ENCODE data around the gene STPG2.
"Not testable (repeated sequence)": the region's sequence is repeated elsewhere in the genome, so short reads cannot be mapped to it uniquely, and the experiment has no call there.

STPG2 gene

GRCh38 chr4:97665553-97665952, 477.7 kb downstream of the STPG2 start:
- H3K4me3 ChIP-seq (ENCODE audit: low read depth in 1 of 2, low read length in 2 of 2) = no peak overlapping the region

DNA sequence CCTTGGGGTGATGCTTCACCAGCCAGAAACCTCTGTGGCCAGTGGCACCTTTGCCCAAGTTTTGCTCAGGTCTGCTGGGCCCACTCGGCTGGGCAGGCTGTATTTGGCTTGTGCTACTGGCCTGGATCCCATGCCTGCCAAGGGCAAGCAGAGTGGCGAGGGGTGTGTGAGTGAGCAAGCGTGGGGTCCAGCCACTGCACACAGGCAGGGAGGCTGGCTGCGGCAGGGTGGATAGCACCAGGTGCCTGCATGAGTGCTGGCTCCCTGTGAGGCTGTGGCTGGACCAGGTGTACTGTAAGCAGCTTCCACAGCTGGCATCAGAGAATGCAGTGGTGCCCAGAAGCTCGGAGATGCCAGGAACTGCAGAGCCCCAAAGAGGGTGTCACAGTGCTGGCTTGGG, 478.5 kb downstream of the STPG2 start:
- Histone ChIP-seq H3K36me3 (ENCODE audit: control insufficient read depth in 1 of 2, insufficient read depth in 2 of 2, low read length in 2 of 2) (no peaks in the 10 kb centered on the region), H3K27ac (ENCODE audit: low read length) (no peak overlapping the region), H3K9me3 (ENCODE audit: control insufficient read depth in 1 of 2, low read length in 2 of 2) (no peaks in the 10 kb centered on the region), H3K4me3 (ENCODE audit: low read depth in 1 of 2, low read length in 2 of 2) (no peak overlapping the region), H3K27me3 (ENCODE audit: low read depth, low read length) (no peaks in the 10 kb centered on the region), H3K4me1 (ENCODE audit: control insufficient read depth in 1 of 2, insufficient read depth in 2 of 2, low read length in 2 of 2) (no peaks in the 10 kb centered on the region)

More at GRCh38 chr4:97665553-97665952, 477.7 kb downstream of the STPG2 start:
- Histone ChIP-seq H3K27ac (ENCODE audit: low read length) (no peak overlapping the region), H3K36me3 (ENCODE audit: control insufficient read depth in 1 of 2, insufficient read depth in 2 of 2, low read length in 2 of 2) (no peaks in the 10 kb centered on the region), H3K27me3 (ENCODE audit: low read depth, low read length) (no peaks in the 10 kb centered on the region), H3K9me3 (ENCODE audit: control insufficient read depth in 1 of 2, low read length in 2 of 2) (no peaks in the 10 kb centered on the region), H3K4me1 (ENCODE audit: control insufficient read depth in 1 of 2, insufficient read depth in 2 of 2, low read length in 2 of 2) (no peaks in the 10 kb centered on the region)

GRCh38 chr4:97662133-97662532, 481.1 kb downstream of the STPG2 start:
- Histone ChIP-seq H3K27me3 (ENCODE audit: low read depth, low read length) (no peaks in the 10 kb centered on the region), H3K4me3 (ENCODE audit: low read depth in 1 of 2, low read length in 2 of 2) (no peak overlapping the region), H3K9me3 (ENCODE audit: control insufficient read depth in 1 of 2, low read length in 2 of 2) (no peaks in the 10 kb centered on the region), H3K4me1 (ENCODE audit: control insufficient read depth in 1 of 2, insufficient read depth in 2 of 2, low read length in 2 of 2) (no peaks in the 10 kb centered on the region), H3K36me3 (ENCODE audit: control insufficient read depth in 1 of 2, insufficient read depth in 2 of 2, low read length in 2 of 2) (no peaks in the 10 kb centered on the region), H3K27ac (ENCODE audit: low read length) (no peak overlapping the region)

- H3K27me3 ChIP-seq (ENCODE audit: low read depth, low read length) = no peaks in the 10 kb centered on the region
- no peak overlapping the region for H3K4me3 ChIP-seq (ENCODE audit: low read depth in 1 of 2, low read length in 2 of 2)
- no peaks in the 10 kb centered on the region for H3K9me3 ChIP-seq (ENCODE audit: control insufficient read depth in 1 of 2, low read length in 2 of 2)
- no peak overlapping the region for H3K27ac ChIP-seq (ENCODE audit: low read length)
- H3K4me1 ChIP-seq (ENCODE audit: control insufficient read depth in 1 of 2, insufficient read depth in 2 of 2, low read length in 2 of 2) = no peaks in the 10 kb centered on the region
- no peaks in the 10 kb centered on the region for H3K36me3 ChIP-seq (ENCODE audit: control insufficient read depth in 1 of 2, insufficient read depth in 2 of 2, low read length in 2 of 2)
Observed at GRCh38 chr4:97656044-97656720, 487.1 kb downstream of the STPG2 start.

GRCh38 chr4:97653701-97654100, 489.6 kb downstream of the STPG2 start:
- Histone ChIP-seq H3K27ac (ENCODE audit: low read length) (no peak overlapping the region), H3K9me3 (ENCODE audit: control insufficient read depth in 1 of 2, low read length in 2 of 2) (no peaks in the 10 kb centered on the region), H3K27me3 (ENCODE audit: low read depth, low read length) (no peaks in the 10 kb centered on the region), H3K4me1 (ENCODE audit: control insufficient read depth in 1 of 2, insufficient read depth in 2 of 2, low read length in 2 of 2) (no peaks in the 10 kb centered on the region), H3K4me3 (ENCODE audit: low read depth in 1 of 2, low read length in 2 of 2) (no peak overlapping the region), H3K36me3 (ENCODE audit: control insufficient read depth in 1 of 2, insufficient read depth in 2 of 2, low read length in 2 of 2) (no peaks in the 10 kb centered on the region)

- H3K27me3 ChIP-seq (ENCODE audit: low read depth, low read length) = no peaks in the 10 kb centered on the region
- peaks cover 0 to 5% of the 10 kb centered on the region in 2 donors for H3K4me1 ChIP-seq (ENCODE audit: control insufficient read depth in 1 of 2, insufficient read depth in 2 of 2, low read length in 2 of 2)
Observed at GRCh38 chr4:97646997-97647396, 496.3 kb downstream of the STPG2 start.

DNA sequence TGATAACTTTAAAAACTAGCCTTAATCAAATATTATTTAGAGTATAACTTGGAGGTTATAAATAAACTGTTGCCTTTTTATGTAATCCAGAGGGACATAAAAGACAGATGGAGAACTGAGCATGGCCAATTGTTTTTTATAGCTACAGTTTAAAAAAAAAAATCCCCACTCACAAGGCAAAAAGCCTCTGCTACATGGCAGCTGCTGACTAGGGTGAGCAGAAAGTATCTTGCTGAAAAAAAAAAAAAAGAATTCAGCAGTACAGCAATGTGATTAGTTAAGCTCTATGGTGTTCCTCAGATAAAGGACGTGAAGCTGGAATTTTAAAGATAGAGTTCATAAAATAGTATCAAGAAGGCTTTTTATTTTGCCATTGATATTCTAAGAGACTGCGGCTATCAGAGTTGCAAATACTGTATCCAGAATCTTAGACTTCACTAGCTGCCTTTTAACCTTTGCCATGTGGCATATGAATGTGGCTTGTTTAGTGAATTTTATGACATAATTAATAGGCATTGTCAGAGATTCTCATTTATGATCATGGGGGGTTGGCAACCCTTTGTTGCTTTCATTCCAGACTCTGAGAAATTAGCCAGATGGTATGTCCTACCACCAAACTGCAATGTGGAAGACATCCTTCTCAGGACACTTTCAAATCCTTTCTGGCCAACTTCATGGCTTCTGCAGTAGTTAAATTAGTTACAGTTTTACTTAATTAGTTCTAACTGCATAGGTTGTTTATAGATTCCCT, 498.0 kb downstream of the STPG2 start:
- Histone ChIP-seq H3K27me3 (ENCODE audit: low read depth, low read length) (no peaks in the 10 kb centered on the region), H3K4me1 (ENCODE audit: control insufficient read depth in 1 of 2, insufficient read depth in 2 of 2, low read length in 2 of 2) (peaks cover 0 to 5% of the 10 kb centered on the region in 2 donors), H3K9me3 (ENCODE audit: control insufficient read depth in 1 of 2, low read length in 2 of 2) (no peaks in the 10 kb centered on the region), H3K27ac (ENCODE audit: low read length) (no peak overlapping the region), H3K4me3 (ENCODE audit: low read depth in 1 of 2, low read length in 2 of 2) (no peak overlapping the region), H3K36me3 (ENCODE audit: control insufficient read depth in 1 of 2, insufficient read depth in 2 of 2, low read length in 2 of 2) (no peaks in the 10 kb centered on the region)

More at GRCh38 chr4:97646997-97647396, 496.3 kb downstream of the STPG2 start:
- no peak overlapping the region for H3K4me3 ChIP-seq (ENCODE audit: low read depth in 1 of 2, low read length in 2 of 2)
- H3K36me3 ChIP-seq (ENCODE audit: control insufficient read depth in 1 of 2, insufficient read depth in 2 of 2, low read length in 2 of 2) = no peaks in the 10 kb centered on the region
- no peak overlapping the region for H3K27ac ChIP-seq (ENCODE audit: low read length)
- no peaks in the 10 kb centered on the region for H3K9me3 ChIP-seq (ENCODE audit: control insufficient read depth in 1 of 2, low read length in 2 of 2)

GRCh38 chr4:97643179-97643578, 500.1 kb downstream of the STPG2 start:
- Histone ChIP-seq H3K4me1 (ENCODE audit: control insufficient read depth in 1 of 2, insufficient read depth in 2 of 2, low read length in 2 of 2) (peaks cover 0 to 5% of the 10 kb centered on the region in 2 donors), H3K4me3 (ENCODE audit: low read depth in 1 of 2, low read length in 2 of 2) (no peak overlapping the region), H3K36me3 (ENCODE audit: control insufficient read depth in 1 of 2, insufficient read depth in 2 of 2, low read length in 2 of 2) (no peaks in the 10 kb centered on the region), H3K9me3 (ENCODE audit: control insufficient read depth in 1 of 2, low read length in 2 of 2) (no peaks in the 10 kb centered on the region), H3K27me3 (ENCODE audit: low read depth, low read length) (no peaks in the 10 kb centered on the region), H3K27ac (ENCODE audit: low read length) (no peak overlapping the region)

DNA sequence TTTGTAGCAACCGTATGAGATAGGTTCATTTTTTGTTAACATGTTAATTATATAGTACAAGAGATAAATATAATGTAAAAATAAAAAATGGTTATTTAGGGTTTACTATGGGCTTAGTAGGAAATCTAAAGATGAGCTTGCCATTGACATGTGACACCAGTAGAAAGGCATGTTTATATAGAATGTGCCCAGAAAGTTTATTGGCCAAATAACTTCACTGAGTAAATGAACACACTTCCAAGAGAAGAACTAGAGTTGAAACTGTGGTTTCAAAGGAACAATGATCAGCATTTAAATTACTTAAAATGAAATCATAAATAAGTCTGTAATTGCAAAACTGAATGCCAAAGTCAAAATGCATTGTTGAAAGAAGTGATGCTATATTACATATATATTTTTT, 503.3 kb downstream of the STPG2 start:
- H3K27me3 ChIP-seq (ENCODE audit: low read depth, low read length) = no peaks in the 10 kb centered on the region
- no peak overlapping the region for H3K4me3 ChIP-seq (ENCODE audit: low read depth in 1 of 2, low read length in 2 of 2)
- H3K9me3 ChIP-seq (ENCODE audit: control insufficient read depth in 1 of 2, low read length in 2 of 2) = no peaks in the 10 kb centered on the region
- no peaks in the 10 kb centered on the region for H3K4me1 ChIP-seq (ENCODE audit: control insufficient read depth in 1 of 2, insufficient read depth in 2 of 2, low read length in 2 of 2)
- H3K27ac ChIP-seq (ENCODE audit: low read length) = no peak overlapping the region
- no peaks in the 10 kb centered on the region for H3K36me3 ChIP-seq (ENCODE audit: control insufficient read depth in 1 of 2, insufficient read depth in 2 of 2, low read length in 2 of 2)

DNA sequence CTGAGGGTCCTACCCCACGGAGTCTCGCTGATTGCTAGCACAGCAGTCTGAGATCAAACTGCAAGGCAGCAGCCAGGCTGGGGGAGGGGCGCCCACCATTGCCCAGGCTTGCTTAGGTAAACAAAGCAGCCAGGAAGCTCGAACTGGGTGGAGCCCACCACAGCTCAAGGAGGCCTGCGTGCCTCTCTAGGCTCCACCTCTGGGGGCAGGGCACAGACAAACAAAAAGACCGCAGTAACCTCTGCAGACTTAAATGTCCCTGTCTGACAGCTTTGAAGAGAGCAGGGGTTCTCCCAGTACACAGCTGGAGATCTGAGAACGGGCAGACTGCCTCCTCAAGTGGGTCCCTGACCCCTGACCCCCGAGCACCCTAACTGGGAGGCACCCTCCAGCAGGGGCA, 509.4 kb downstream of the STPG2 start:
- not testable (repeated sequence) for H3K36me3 ChIP-seq (ENCODE audit: control insufficient read depth in 1 of 2, insufficient read depth in 2 of 2, low read length in 2 of 2); H3K9me3 ChIP-seq (ENCODE audit: control insufficient read depth in 1 of 2, low read length in 2 of 2); H3K27ac ChIP-seq (ENCODE audit: low read length); H3K4me3 ChIP-seq (ENCODE audit: low read depth in 1 of 2, low read length in 2 of 2); H3K27me3 ChIP-seq (ENCODE audit: low read depth, low read length); H3K4me1 ChIP-seq (ENCODE audit: control insufficient read depth in 1 of 2, insufficient read depth in 2 of 2, low read length in 2 of 2)

- H3K27ac ChIP-seq (ENCODE audit: low read length) = no peak overlapping the region
- no peaks in the 10 kb centered on the region for H3K4me1 ChIP-seq (ENCODE audit: control insufficient read depth in 1 of 2, insufficient read depth in 2 of 2, low read length in 2 of 2)
Observed at GRCh38 chr4:97627750-97628149, 515.5 kb downstream of the STPG2 start.

More at GRCh38 chr4:97627750-97628149, 515.5 kb downstream of the STPG2 start:
- no peaks in the 10 kb centered on the region for H3K36me3 ChIP-seq (ENCODE audit: control insufficient read depth in 1 of 2, insufficient read depth in 2 of 2, low read length in 2 of 2)
- no peaks in the 10 kb centered on the region for H3K9me3 ChIP-seq (ENCODE audit: control insufficient read depth in 1 of 2, low read length in 2 of 2)
- H3K4me3 ChIP-seq (ENCODE audit: low read depth in 1 of 2, low read length in 2 of 2) = no peak overlapping the region
- H3K27me3 ChIP-seq (ENCODE audit: low read depth, low read length) = no peaks in the 10 kb centered on the region
